ENCODE data around the gene MAP3K5.

GRCh38 chr6:136624347-136624746 lies 167.9 kb downstream of the MAP3K5 start:
- no peak for TF ChIP-seq CTCF (IDR thresholded peaks at IDR 0.05)
- TF ChIP-seq POLR2A (IDR thresholded peaks at IDR 0.05): no peak
